Prostate gland (tissue), 2 donors: ENCODE measurements around the gene HTATSF1.

ENCODE experiments used
- POLR2A ChIP-seq: fragments of 450-650 bp; IDR thresholded peaks from one replicate; pipeline ENCODE4 v1.6.1; 2016; ENCODE audit warnings: antibody characterized with exemption, mild to moderate bottlenecking
- POLR2AphosphoS5 ChIP-seq: sonication (generic); formaldehyde crosslinking; IDR thresholded peaks from one replicate; pipeline ENCODE4 v1.6.1; 2017; ENCODE audit warnings: antibody characterized with exemption
- TF ChIP-seq, protein P1 (sequence below), 4 experiments: fragments of 200-600 bp in 2 of 4; fragments of 450-650 bp in 2 of 4; sonication (generic) in 2 of 4; IDR thresholded peaks; 1 replicate in 3 of 4; 2 replicates in 1 of 4; pipeline ENCODE4 v1.5.1; 2016 to 2019; ENCODE audit warnings: antibody characterized with exemption in 4 of 4, mild to moderate bottlenecking in 2 of 4, moderate library complexity in 2 of 4

GRCh38 chrX:136464589-136464988 lies 32.8 kb upstream of the HTATSF1 start:
- TF ChIP-seq, protein P1, sequence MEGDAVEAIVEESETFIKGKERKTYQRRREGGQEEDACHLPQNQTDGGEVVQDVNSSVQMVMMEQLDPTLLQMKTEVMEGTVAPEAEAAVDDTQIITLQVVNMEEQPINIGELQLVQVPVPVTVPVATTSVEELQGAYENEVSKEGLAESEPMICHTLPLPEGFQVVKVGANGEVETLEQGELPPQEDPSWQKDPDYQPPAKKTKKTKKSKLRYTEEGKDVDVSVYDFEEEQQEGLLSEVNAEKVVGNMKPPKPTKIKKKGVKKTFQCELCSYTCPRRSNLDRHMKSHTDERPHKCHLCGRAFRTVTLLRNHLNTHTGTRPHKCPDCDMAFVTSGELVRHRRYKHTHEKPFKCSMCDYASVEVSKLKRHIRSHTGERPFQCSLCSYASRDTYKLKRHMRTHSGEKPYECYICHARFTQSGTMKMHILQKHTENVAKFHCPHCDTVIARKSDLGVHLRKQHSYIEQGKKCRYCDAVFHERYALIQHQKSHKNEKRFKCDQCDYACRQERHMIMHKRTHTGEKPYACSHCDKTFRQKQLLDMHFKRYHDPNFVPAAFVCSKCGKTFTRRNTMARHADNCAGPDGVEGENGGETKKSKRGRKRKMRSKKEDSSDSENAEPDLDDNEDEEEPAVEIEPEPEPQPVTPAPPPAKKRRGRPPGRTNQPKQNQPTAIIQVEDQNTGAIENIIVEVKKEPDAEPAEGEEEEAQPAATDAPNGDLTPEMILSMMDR (IDR thresholded peaks at IDR 0.05): no peak
- TF ChIP-seq POLR2AphosphoS5 (no peak), POLR2A (no peak)
